SK-N-SH (cell line): Measurements from ENCODE around the gene NCF4. TPM values are rescaled to one million over a fixed set of nuclear protein-coding genes. Genes with fewer than 3 reads are reported as not detected.

Experiments
- CTCF ChIA-PET: fragments of 300-600, 350-600 bp; formaldehyde crosslinking; extraction: SDS; loops from one replicate; lab custom pipeline; 2021; lab: Yijun Ruan, JAX
- POLR2A ChIA-PET: fragments of 350-600 bp; sonication (Branson Sonifier 250); formaldehyde crosslinking; extraction: SDS; loops from one replicate; lab custom pipeline; 2020; ENCODE audit warnings: antibody characterized with exemption, inconsistent platforms; lab: Yijun Ruan, JAX
- DNase-seq: peaks from one replicate; pipeline ENCODE4 v3.0.0; 2012
- H2AFZ ChIP-seq: fragments of 200-600 bp; sonication (generic); 2 replicates; pipeline ENCODE4 v1.8.1; 2016; ENCODE audit warnings: antibody characterized with exemption, mild to moderate bottlenecking, low read depth
- H3F3A ChIP-seq: fragments of 200-600 bp; sonication (generic); replicated peaks from 2 replicates; pipeline ENCODE3; 2016; ENCODE audit warnings: antibody characterized with exemption, mild to moderate bottlenecking; ENCODE audit not compliant: insufficient read depth
- H3K27ac ChIP-seq, 2 experiments: fragments of 200-500 bp in 1 of 2; fragments of 200-600 bp in 1 of 2; sonication (Bioruptor generic) in 1 of 2; sonication (generic), shearing (Covaris generic) in 1 of 2; 2 replicates each; pipeline versions ENCODE4 v1.5.1 to v1.6.1; 2014 to 2016; ENCODE audit warnings: low read depth in 2 of 2, inconsistent platforms in 1 of 2, low read length in 1 of 2, mild to moderate bottlenecking in 1 of 2, mixed read lengths in 1 of 2
- H3K27me3 ChIP-seq: fragments of 200-600 bp; sonication (generic), shearing (Covaris generic); 2 replicates; pipeline ENCODE4 v1.6.1; 2016; ENCODE audit warnings: mixed run types; ENCODE audit not compliant: insufficient read depth
- H3K36me3 ChIP-seq, 2 experiments: fragments of 200-500 bp in 1 of 2; fragments of 200-600 bp in 1 of 2; sonication (Bioruptor generic) in 1 of 2; sonication (generic) in 1 of 2; replicated peaks in 1 of 2; 2 replicates each; pipeline versions ENCODE3 to v1.5.1; 2014 to 2016; ENCODE audit warnings: low read length in 1 of 2, mild to moderate bottlenecking in 1 of 2; ENCODE audit not compliant: insufficient read depth in 2 of 2, control insufficient read depth in 1 of 2
- H3K4me1 ChIP-seq, 2 experiments: fragments of 200-500 bp in 1 of 2; fragments of 200-600 bp in 1 of 2; sonication (Bioruptor generic) in 1 of 2; sonication (generic), shearing (Covaris generic) in 1 of 2; 2 replicates each; pipeline versions ENCODE4 v1.5.1 to v1.6.1; 2014 to 2016; ENCODE audit warnings: low read depth in 1 of 2, low read length in 1 of 2, mixed run types in 1 of 2; ENCODE audit not compliant: insufficient read depth in 2 of 2, control insufficient read depth in 1 of 2
- H3K4me2 ChIP-seq: fragments of 200-600 bp; sonication (generic), shearing (Covaris generic); 2 replicates; pipeline ENCODE4 v1.6.1; 2017; ENCODE audit warnings: mixed run types
- H3K4me3 ChIP-seq, 2 experiments: fragments of 200-500 bp in 1 of 2; fragments of 200-600 bp in 1 of 2; sonication (Bioruptor generic) in 1 of 2; sonication (generic), shearing (Covaris generic) in 1 of 2; 2 replicates each; pipeline versions ENCODE4 v1.5.1 to v1.8.1; 2014 to 2016; ENCODE audit warnings: low read depth in 2 of 2, inconsistent platforms in 1 of 2, low read length in 1 of 2, mild to moderate bottlenecking in 1 of 2, mixed read lengths in 1 of 2, moderate library complexity in 1 of 2
- H3K79me2 ChIP-seq: fragments of 200-600 bp; sonication (generic); 2 replicates; pipeline ENCODE4 v1.8.1; 2017; ENCODE audit warnings: mild to moderate bottlenecking; ENCODE audit not compliant: insufficient read depth
- H3K9ac ChIP-seq: fragments of 200-600 bp; sonication (generic); 2 replicates; pipeline ENCODE4 v1.6.1; 2017; ENCODE audit warnings: mixed run types
- H3K9me2 ChIP-seq: fragments of 200-600 bp; sonication (generic); 2 replicates; pipeline ENCODE4 v1.6.1; 2017; ENCODE audit warnings: mixed run types
- H3K9me3 ChIP-seq: fragments of 200-600 bp; sonication (generic); 2 replicates; pipeline ENCODE4 v1.6.1; 2017; ENCODE audit warnings: mixed run types, mild to moderate bottlenecking, moderate library complexity
- H4K20me1 ChIP-seq: fragments of 200-600 bp; sonication (generic); 2 replicates; pipeline ENCODE4 v1.6.1; 2017; ENCODE audit warnings: mild to moderate bottlenecking, mixed run types; ENCODE audit not compliant: insufficient read depth
- CHD2 ChIP-seq: fragments of 150-350 bp; IDR thresholded peaks from 2 replicates; pipeline ENCODE4 v1.6.1; 2018; ENCODE audit warnings: low read length; ENCODE audit not compliant: partially characterized antibody
- EP300 ChIP-seq, 2 experiments: IDR thresholded peaks; 2 replicates each; pipeline versions ENCODE4 v1.4.0 to v1.6.1; 2012; ENCODE audit warnings: borderline replicate concordance in 1 of 2, low read depth in 1 of 2, low read length in 1 of 2
- FOSL2 ChIP-seq: IDR thresholded peaks from 2 replicates; pipeline ENCODE4 v1.4.0; 2012; ENCODE audit warnings: low read depth, mild to moderate bottlenecking, moderate library complexity, borderline replicate concordance
- GATA2 ChIP-seq: sonication (generic); formaldehyde crosslinking; IDR thresholded peaks from 2 replicates; pipeline ENCODE4 v1.5.0; 2020; ENCODE audit warnings: mild to moderate bottlenecking, missing genetic modification reagents
- IRF3 ChIP-seq: fragments of 150-350 bp; IDR thresholded peaks from 2 replicates; pipeline ENCODE4 v1.6.1; 2016; ENCODE audit warnings: mild to moderate bottlenecking, low read depth, low read length
- MAX ChIP-seq: IDR thresholded peaks from 2 replicates; pipeline ENCODE4 v1.4.0; 2012; ENCODE audit warnings: low read depth
- MEF2A ChIP-seq: IDR thresholded peaks from 2 replicates; pipeline ENCODE4 v1.4.0; 2012; ENCODE audit warnings: low read depth, borderline replicate concordance
- NRF1 ChIP-seq: IDR thresholded peaks from 2 replicates; pipeline ENCODE4 v1.6.1; 2012; ENCODE audit warnings: low read depth, mild to moderate bottlenecking, low read length
- POLR2AphosphoS5 ChIP-seq: IDR thresholded peaks from 2 replicates; pipeline ENCODE4 v1.6.1; 2012; ENCODE audit warnings: low read depth, low read length
- RAD21 ChIP-seq: IDR thresholded peaks from 2 replicates; pipeline ENCODE4 v1.6.1; 2012; ENCODE audit warnings: mild to moderate bottlenecking, low read length
- RCOR1 ChIP-seq: fragments of 150-350 bp; IDR thresholded peaks from 2 replicates; pipeline ENCODE4 v1.6.1; 2017; ENCODE audit warnings: antibody characterized with exemption, low read length
- SIN3A ChIP-seq: IDR thresholded peaks from 2 replicates; pipeline ENCODE4 v1.6.1; 2012; ENCODE audit warnings: low read depth, mild to moderate bottlenecking, low read length, moderate library complexity, borderline replicate concordance
- SMC3 ChIP-seq: IDR thresholded peaks from 2 replicates; pipeline ENCODE4 v1.6.1; 2012; ENCODE audit warnings: low read depth, low read length, improper control_type of control experiment
- TCF12 ChIP-seq: IDR thresholded peaks from 2 replicates; pipeline ENCODE4 v1.4.0; 2012
- TEAD4 ChIP-seq: IDR thresholded peaks from 2 replicates; pipeline ENCODE4 v1.4.0; 2012; ENCODE audit warnings: mild to moderate bottlenecking, borderline replicate concordance; ENCODE audit not compliant: insufficient read depth
- USF1 ChIP-seq: IDR thresholded peaks from 2 replicates; pipeline ENCODE4 v1.4.0; 2012; ENCODE audit warnings: low read depth, borderline replicate concordance
- USF2 ChIP-seq: fragments of 150-350 bp; IDR thresholded peaks from 2 replicates; pipeline ENCODE4 v1.6.1; 2017; ENCODE audit warnings: antibody characterized with exemption, low read length, low read depth, borderline replicate concordance
- WGBS: methylation state at CpG from one replicate; pipeline ENCODE4 v1.1.6; 2017; ENCODE audit warnings: low lambda C conversion rate; 5-methylcytosine and 5-hydroxymethylcytosine counted together
- polyA plus RNA-seq, 3 experiments: library from polyadenylated mRNA; depleted of rRNA; stranded (reverse); fragments of >200 nt; gene quantifications; 2 replicates each; pipeline ENCODE4 v1.2.3, GENCODE V29; 2012

NCF4 gene
- polyA plus RNA-seq, 1 of the 3 experiments (the other 2 are of a cell fraction) = not detected

DNA sequence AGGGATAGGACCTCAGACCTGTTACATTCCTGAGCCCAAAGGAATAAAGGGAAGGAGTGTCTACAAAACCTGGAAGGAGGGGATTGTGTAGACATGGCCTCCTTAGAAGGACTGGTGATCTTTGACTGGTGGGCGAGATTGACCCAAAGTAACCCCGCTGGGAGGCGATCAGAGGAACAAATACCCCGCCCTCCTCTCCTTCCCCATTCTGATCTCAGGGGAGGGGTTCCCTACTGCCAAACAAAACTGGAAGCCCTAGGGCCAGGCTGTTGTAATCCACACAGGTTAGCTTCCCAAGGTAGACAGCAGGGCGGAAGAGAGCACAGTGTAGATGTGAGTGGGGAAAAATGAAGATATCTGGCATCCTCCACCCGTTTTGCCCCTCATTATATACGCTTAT is 24.7 kb downstream of the NCF4 start:
- H3K27ac ChIP-seq = no peak overlapping the region
- no peaks in the 10 kb centered on the region for H3K27me3 ChIP-seq
- no peaks in the 10 kb centered on the region for H3K9me3 ChIP-seq
- H3K4me2 ChIP-seq = no peak overlapping the region
- H2AFZ ChIP-seq = no peak overlapping the region
- H3K79me2 ChIP-seq = no peaks in the 10 kb centered on the region
- H3F3A ChIP-seq = no peaks in the 10 kb centered on the region
- DNase-seq = no peak
- no peak for TF ChIP-seq GATA2 (CRISPR knock-in tag)
- TF ChIP-seq RAD21 = no peak
- TF ChIP-seq RCOR1 = no peak
- TF ChIP-seq USF1 = no peak
- TF ChIP-seq TEAD4 = no peak
- TF ChIP-seq MEF2A = no peak
- no peak for TF ChIP-seq EP300 (IDR thresholded peaks at IDR 0.05; ENCODE audit: borderline replicate concordance in 1 of 2, low read depth in 1 of 2, low read length in 1 of 2)
- no peak for TF ChIP-seq NRF1
- no peak for TF ChIP-seq IRF3
- no peak for TF ChIP-seq CHD2
- TF ChIP-seq SMC3 = no peak
- TF ChIP-seq USF2 = no peak
- no peak for TF ChIP-seq TCF12
- no peak for TF ChIP-seq FOSL2
- no peak for TF ChIP-seq MAX
- no peaks in the 10 kb centered on the region for H4K20me1 ChIP-seq
- WGBS = 56% methylated on average over 7 of the region's 7 CpGs
- no peak overlapping the region for H3K9ac ChIP-seq
- no peaks in the 10 kb centered on the region for H3K36me3 ChIP-seq
- POLR2A ChIA-PET = no interaction called here
- H3K4me1 ChIP-seq = no peaks in the 10 kb centered on the region
- H3K9me2 ChIP-seq = no peaks in the 10 kb centered on the region
- CTCF ChIA-PET = interaction anchor here (5.2 kb wide), 1 partner anchor 29 kb away, joined by 23 read pairs; no protein-coding TSS in a partner anchor
- no peak overlapping the region for H3K4me3 ChIP-seq

DNA sequence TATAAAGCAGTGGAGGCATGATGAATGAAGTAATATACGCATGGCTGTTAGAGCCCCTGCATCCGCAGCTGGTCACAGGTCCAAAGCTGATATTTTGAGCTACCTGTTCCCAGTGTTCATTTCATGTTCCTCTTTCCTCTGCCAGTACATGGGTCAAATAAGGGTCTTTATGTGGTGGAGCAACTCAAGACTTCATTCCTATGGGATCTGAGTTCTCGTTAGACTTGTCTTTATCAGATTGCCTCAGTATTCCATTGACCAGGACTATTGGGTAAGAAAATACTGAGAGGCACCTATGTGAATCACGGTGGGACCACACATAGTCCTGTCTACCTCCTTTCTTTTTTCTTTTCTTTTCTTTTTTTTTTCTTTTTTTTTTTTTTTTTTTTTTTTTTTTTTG is 25.2 kb downstream of the NCF4 start:
- ChIA-PET POLR2A (no interaction called here), CTCF (interaction anchor here (5.2 kb wide), 1 partner anchor 29 kb away, joined by 23 read pairs; no protein-coding TSS in a partner anchor)
- no peak overlapping the region for H3K27ac ChIP-seq
- no peak overlapping the region for H2AFZ ChIP-seq
- no peaks in the 10 kb centered on the region for H4K20me1 ChIP-seq
- no peaks in the 10 kb centered on the region for H3K36me3 ChIP-seq
- no peak overlapping the region for H3K4me2 ChIP-seq
- H3K4me1 ChIP-seq = no peaks in the 10 kb centered on the region
- no peaks in the 10 kb centered on the region for H3K79me2 ChIP-seq
- no peak for TF ChIP-seq SIN3A
- no peak for TF ChIP-seq USF2
- no peak for TF ChIP-seq USF1
- TF ChIP-seq IRF3 = no peak
- no peak for TF ChIP-seq POLR2AphosphoS5
- WGBS = 58% methylated on average over 4 of the region's 4 CpGs
- no peaks in the 10 kb centered on the region for H3F3A ChIP-seq
- H3K27me3 ChIP-seq = no peaks in the 10 kb centered on the region
- H3K9me2 ChIP-seq = no peaks in the 10 kb centered on the region
- H3K4me3 ChIP-seq = no peak overlapping the region
- no peaks in the 10 kb centered on the region for H3K9me3 ChIP-seq
- no peak for DNase-seq
- H3K9ac ChIP-seq = no peak overlapping the region
